Ishikawa (cell line): ENCODE data around the gene ELMO1.

Experiments
- CEBPB ChIP-seq: IDR thresholded peaks from 2 replicates; pipeline ENCODE4 v1.6.1; 2012
- EP300 ChIP-seq: IDR thresholded peaks from 2 replicates; pipeline ENCODE4 v1.6.1; 2012; ENCODE audit warnings: borderline replicate concordance
- MAX ChIP-seq: IDR thresholded peaks from 2 replicates; pipeline ENCODE4 v1.6.1; 2012
- RAD21 ChIP-seq: IDR thresholded peaks from 2 replicates; pipeline ENCODE4 v1.6.1; 2012; ENCODE audit warnings: low read depth
- REST ChIP-seq: IDR thresholded peaks from 2 replicates; pipeline ENCODE4 v1.6.1; 2012; ENCODE audit warnings: low read depth, mild to moderate bottlenecking
- TAF1 ChIP-seq: IDR thresholded peaks from 2 replicates; pipeline ENCODE4 v1.6.1; 2012; ENCODE audit warnings: low read depth, mild to moderate bottlenecking
- YY1 ChIP-seq: IDR thresholded peaks from 2 replicates; pipeline ENCODE4 v1.6.1; 2012; ENCODE audit warnings: low read depth
- TF ChIP-seq, protein P1 (sequence below): IDR thresholded peaks from 2 replicates; pipeline ENCODE4 v1.6.1; 2012

GRCh38 chr7:37102518-37103137 is 346.0 kb downstream of the ELMO1 start:
- TF ChIP-seq YY1 (no peak), TAF1 (no peak), EP300 (no peak), MAX (no peak), RAD21 (no peak), REST (peak; percentile 27; the same call in 1 of the 2 replicates), CEBPB (no peak)
- TF ChIP-seq, protein P1, sequence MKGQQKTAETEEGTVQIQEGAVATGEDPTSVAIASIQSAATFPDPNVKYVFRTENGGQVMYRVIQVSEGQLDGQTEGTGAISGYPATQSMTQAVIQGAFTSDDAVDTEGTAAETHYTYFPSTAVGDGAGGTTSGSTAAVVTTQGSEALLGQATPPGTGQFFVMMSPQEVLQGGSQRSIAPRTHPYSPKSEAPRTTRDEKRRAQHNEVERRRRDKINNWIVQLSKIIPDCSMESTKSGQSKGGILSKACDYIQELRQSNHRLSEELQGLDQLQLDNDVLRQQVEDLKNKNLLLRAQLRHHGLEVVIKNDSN: no peak
